SK-MEL-5 (cell line): Measurements from ENCODE around the gene RNF44. TPM values are rescaled to one million over a fixed set of nuclear protein-coding genes. Genes with fewer than 3 reads are reported as not detected.

Experiments
- DNase-seq: peaks from one replicate; pipeline ENCODE4 v3.0.0-alpha.2; 2016; ENCODE audit warnings: low read depth, low spot score
- in situ Hi-C: cut with HindIII; loops from 2 replicates; pipeline ENCODE4 v1.10.0; 2016; ENCODE audit warnings: low sequenced_read_pairs, high pct_unique_total_duplicates, low pct_unique_long_range_greater_than_20kb
- total RNA-seq: library from RNA; depleted of rRNA; stranded (reverse); fragments of >200 nt; shearing (Covaris generic); gene quantifications from 2 replicates; pipeline ENCODE4 v1.2.3, GENCODE V29; 2014

The RNF44 gene
- total RNA-seq, 1 experiment from 2014 or later = 7.7 TPM

DNA sequence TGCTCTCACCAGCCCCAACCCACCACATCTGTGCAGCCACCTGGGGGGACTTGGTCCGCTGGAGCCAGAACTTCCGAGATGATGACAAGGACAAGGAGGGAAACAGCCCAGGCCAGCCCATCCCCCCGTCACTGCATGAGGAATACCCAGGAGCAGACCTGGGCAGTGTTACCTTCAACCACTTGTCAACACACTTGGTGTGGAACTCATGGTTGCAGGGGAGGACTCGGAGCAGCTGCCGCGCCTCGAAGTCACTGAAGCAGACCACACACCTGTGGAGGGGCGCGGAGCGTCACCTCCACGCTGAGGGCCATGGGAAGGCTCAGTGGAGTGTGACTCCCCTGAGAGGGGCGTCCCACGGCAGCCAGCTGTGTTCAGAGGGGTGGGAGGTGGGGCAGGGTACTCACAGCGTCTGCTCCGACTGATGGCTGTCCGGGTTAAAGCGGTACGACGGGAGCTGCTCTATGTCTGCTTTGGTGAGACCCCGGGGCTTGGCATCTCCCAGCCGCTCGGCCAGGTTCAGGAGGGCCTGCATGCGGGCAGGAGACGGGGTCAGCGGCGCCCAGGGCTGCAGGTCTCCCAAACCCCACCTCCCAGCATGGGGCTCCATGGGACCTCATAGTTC, 8.0 kb downstream of the RNF44 start:
- in situ Hi-C loops = no loop called here
- no peak for DNase-seq

DNA sequence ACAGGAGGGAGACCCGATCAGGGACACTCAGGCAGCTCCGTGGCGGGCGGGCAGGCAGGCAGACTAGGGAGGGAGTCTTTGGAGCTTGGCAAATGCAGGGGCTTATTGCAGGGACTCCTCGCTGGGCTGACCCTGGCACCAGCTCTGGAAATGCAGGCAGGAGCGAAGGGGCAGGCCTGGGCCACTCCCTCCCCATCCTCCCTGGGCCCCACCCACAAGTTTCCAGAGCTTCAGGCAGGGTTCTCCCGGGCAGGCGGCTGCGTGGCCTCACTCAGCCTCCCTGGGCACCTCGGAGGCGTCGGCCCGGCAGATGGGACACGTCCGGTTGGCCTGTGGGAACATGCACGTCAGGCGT, 8.5 kb downstream of the RNF44 start:
- in situ Hi-C loops = no loop called here

DNA sequence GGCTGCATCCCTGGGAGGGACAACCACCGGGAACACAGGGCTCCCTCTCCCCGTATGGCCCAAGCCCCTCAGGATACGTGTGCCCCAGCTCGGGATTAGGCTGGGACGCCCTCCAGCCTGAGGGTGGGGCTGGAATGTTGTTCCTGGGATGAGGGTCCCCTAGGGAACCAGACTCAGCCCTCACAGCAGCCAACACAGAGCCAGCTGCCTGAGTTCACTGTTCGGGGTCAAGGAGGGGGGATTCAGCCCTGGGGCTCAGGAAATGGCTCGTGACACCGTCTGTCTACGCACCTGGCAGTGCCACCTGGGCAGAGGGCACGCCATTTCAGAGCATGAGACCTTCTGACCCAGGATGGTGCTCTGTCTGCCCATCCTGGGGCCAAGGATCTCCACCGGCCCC, 8.9 kb downstream of the RNF44 start:
- DNase-seq = no peak
- in situ Hi-C loops = no loop called here

More for the DNA sequence above, 8.5 kb downstream of the RNF44 start:
- DNase-seq = no peak

DNA sequence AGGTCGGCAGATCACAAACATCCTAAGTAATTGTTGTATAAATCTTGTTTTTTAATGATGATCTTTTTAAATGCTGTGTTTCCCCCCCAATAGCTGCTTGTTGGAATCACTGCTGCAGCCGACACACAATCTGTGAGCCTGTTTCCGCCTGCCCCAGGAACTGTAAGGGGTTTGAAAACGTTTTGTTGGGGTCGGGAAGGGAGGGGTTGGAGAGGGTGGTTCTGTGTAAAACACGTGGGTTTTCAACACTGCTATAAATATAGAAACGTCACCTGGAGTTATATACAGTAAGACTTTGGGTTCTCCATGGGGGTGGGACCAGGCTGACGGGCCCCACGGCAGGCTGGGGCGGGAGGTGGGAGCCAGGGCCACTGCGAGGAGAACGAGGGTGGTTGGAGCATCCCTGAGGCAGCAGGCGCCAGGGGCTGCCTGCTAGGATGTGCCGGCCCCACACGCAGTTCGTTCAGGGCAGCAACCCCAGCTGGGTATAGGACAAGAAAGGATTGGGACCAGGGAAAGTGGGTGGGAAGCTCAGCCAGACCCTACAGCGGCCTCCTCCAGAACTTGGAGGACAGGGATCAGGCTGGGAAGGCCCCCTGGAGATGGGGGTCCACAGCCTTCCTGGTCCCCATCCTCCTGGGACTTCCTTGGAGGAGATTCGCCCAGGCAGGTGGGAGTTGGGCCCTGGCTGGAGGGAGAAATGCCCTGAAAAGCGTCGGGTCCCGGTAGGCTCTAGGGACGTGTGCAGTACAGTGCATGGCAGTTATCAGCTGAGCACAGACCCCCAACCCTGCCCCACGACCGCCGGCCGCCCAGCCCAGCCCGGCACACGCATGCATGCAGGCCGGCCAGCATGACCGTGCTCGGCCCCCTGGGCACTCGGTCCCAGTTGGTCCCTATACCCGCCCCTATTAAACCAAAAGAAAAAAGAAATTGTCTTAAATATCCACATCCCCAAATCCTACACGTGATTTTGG, 9.7 kb downstream of the RNF44 start:
- in situ Hi-C loops = no loop called here
- DNase-seq = no peak

DNA sequence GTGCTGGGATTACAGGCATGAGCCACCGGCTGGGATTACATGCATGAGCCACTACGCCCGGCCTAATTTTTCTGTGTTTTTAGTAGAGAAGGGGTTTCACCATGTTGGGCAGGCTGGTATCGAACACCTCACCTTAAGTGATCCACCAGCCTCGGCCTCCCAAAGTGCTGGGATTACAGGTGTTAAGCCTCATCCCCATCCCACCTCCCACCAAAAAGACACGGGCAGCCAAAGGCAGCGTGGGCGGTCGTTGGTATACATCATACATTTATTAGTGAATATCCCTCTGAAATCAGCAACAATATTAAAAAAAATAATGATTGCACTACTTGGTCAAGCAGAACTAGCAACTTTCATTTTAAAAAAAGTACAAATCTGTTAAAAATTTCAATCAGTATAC, 10.7 kb downstream of the RNF44 start:
- DNase-seq = no peak
- in situ Hi-C loops = no loop called here

DNA sequence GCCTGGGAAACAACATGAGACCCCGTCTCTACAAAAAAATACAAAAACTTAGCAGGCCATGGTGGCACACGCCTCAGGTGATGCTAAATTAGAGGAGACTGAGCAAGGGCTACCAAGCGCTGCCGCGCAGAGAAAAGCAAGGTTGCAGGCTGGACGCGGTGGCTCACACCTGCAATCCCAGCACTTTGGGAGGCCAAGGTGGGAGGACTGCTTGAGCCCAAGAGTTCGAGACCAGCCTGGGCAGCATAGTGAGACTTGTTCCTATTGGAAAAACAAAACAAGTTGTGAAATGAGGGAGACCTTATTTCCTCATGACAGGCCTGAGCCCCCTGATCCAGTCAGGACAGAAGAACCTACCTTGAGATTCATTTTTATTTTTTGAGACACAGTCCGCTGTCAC, 11.5 kb downstream of the RNF44 start:
- DNase-seq = no peak
- in situ Hi-C loops = no loop called here

- in situ Hi-C loops = no loop called here
- DNase-seq = no peak
Measured at GRCh38 chr5:176524987-176525386, 12.2 kb downstream of the RNF44 start.

- DNase-seq = no peak
- in situ Hi-C loops = no loop called here
Measured at GRCh38 chr5:176524138-176524537, 13.1 kb downstream of the RNF44 start.

- in situ Hi-C loops = no loop called here
Measured at GRCh38 chr5:176521699-176522263, 15.4 kb downstream of the RNF44 start.

DNA sequence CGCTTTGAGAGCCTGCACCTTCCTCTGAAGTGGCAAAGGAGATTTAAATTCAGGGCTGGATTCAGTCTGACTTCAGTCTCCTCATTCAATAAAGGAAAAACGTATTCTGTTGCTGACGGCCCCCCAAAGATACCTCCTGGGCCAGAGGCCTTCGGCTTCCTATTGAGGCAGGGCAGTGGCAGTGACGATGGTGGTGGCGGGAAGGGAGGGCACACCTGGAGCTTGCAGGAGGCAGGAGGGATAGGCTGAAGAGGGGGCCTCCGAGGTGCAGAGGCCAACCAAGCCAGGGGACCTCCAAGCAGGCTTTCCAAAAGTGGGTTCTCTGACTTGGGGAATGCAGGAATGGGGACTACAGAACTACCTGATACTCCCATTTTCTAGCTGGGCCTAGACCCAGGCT, 15.9 kb downstream of the RNF44 start:
- in situ Hi-C loops = no loop called here
- no peak for DNase-seq

More at GRCh38 chr5:176521699-176522263, 15.4 kb downstream of the RNF44 start:
- DNase-seq = no peak

DNA sequence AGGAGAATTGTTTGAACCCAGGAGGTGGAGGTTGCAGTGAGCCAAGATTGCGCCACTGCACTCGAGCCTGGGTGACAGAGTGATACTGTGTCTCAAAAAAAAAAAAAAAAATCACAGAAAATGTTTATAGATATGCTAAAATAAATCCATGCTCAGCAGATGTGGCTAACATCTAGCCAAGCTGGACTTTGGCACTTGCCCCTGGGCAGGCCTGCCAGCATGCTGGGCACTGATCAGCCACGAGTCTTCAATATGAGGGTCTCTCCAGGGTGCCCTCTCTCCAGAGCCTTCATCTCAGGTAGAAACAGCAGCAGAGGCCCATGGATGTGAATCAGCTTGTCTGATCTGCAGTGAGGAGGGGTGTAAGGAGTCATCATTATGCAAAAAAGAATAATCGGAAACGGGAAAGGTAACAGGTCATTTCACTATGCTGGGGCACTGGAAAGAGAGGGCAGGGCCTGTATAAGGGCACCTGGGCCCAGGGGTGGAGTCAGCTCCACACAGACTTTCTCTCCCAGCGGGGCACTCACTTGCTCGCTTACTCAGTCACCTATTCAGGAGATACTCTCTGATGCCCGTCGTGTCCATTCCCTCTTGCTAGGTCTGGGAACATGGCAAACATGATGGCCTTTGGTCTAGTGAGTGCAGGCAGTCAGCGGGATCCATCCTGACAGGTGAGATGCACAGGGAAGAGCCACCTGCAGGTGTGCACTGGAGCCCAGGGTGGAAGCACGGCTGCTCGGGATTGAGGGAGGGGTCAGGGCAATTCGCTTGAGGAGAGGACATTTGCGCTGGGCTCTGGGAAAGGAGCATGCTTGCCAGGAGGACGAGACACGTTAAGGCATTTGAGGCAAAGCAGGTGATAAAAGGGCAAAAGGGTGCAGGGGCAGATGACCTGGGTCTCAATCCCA, 17.1 kb downstream of the RNF44 start:
- in situ Hi-C loops = no loop called here
- no peak for DNase-seq

- in situ Hi-C loops = no loop called here
- DNase-seq = no peak
Measured at GRCh38 chr5:176517053-176517661, 20.0 kb downstream of the RNF44 start.

GRCh38 chr5:176515396-176515795, 21.8 kb downstream of the RNF44 start:
- in situ Hi-C loops = no loop called here

DNA sequence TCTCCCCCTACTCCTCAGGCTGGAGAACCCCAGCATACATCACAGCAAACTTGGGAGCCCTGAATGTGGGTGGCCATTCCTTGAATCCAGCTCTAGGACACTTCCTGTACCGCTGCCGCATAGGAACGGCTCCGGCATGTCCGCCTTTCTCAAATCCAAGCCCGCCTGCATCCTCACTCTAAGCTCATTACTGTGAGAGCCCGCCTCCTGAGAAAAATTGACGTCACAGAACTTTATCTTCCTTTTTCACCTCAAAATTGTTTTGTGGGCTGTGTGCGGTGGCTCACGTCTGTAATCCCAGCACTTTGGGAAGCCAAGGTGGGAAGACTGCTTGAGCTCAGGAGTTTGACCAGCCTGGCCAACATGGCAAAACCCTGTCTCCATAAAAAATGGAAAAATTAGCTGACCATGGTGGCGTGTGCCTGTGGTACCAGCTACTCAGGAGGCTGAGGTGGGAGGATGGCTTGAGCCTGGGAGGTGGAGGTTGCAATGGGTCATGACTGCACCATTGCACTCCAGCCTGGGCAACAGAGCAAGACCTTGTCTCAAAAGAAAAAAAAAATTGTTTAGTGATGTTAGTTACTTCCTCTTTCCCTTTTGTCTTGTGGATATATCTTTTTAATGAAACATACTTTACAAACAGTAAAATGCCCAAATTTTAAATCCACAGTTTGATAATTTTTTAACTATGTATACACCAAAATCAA, 22.8 kb downstream of the RNF44 start:
- in situ Hi-C loops = no loop called here
- no peak for DNase-seq

More at GRCh38 chr5:176515396-176515795, 21.8 kb downstream of the RNF44 start:
- DNase-seq = no peak

- DNase-seq = no peak
Measured at GRCh38 chr5:176513788-176514187, 23.4 kb downstream of the RNF44 start.

GRCh38 chr5:176508603-176509002, 28.6 kb downstream of the RNF44 start:
- in situ Hi-C loops = no loop called here
- no peak for DNase-seq

More at GRCh38 chr5:176513788-176514187, 23.4 kb downstream of the RNF44 start:
- in situ Hi-C loops = no loop called here

GRCh38 chr5:176507911-176508310, 29.3 kb downstream of the RNF44 start:
- in situ Hi-C loops = no loop called here
- no peak for DNase-seq
